Esophagus squamous epithelium (tissue), 5 donors: ENCODE results near the gene MFSD1. TPM values are rescaled to one million over a fixed set of nuclear protein-coding genes. Genes with fewer than 3 reads are reported as not detected.

Experiments used
- DNase-seq: peaks from one replicate; lab custom pipeline; 2025; lab: John Stamatoyannopoulos, UW
- H3K27ac ChIP-seq, 4 donors: fragments of 200-600 bp; sonication (generic); one replicate each; pipeline ENCODE4 v1.5.1; 2016 to 2019; ENCODE audit warnings: mild to moderate bottlenecking in 1 of 4
- H3K27me3 ChIP-seq, 4 donors: fragments of 200-600 bp; sonication (generic); 1 replicate in 3 of 4; 2 replicates in 1 of 4; pipeline versions ENCODE4 v1.5.1 to v1.6.0; 2017 to 2021; ENCODE audit warnings: antibody characterized with exemption in 1 of 4
- H3K36me3 ChIP-seq, 3 donors: fragments of 200-600 bp; sonication (generic); one replicate each; pipeline ENCODE4 v1.5.1; 2016 to 2019
- H3K4me1 ChIP-seq, 3 donors: fragments of 200-600 bp; sonication (generic); one replicate each; pipeline ENCODE4 v1.5.1; 2017 to 2019
- H3K4me3 ChIP-seq, 4 donors: fragments of 200-600 bp; sonication (generic); 1 replicate in 3 of 4; 2 replicates in 1 of 4; pipeline ENCODE4 v1.5.1; 2016 to 2019; ENCODE audit warnings: mild to moderate bottlenecking in 2 of 4, moderate library complexity in 1 of 4
- H3K9me3 ChIP-seq, 3 donors: fragments of 200-600 bp; sonication (generic); one replicate each; pipeline ENCODE4 v1.5.1; 2016 to 2019
- CTCF ChIP-seq, 6 experiments: fragments of 450-650 bp in 4 of 6; fragments of 200-600 bp in 2 of 6; sonication (generic) in 2 of 6; IDR thresholded peaks; one replicate each; pipeline ENCODE4 v1.5.1; 2016 to 2019; ENCODE audit warnings: antibody characterized with exemption in 6 of 6, mild to moderate bottlenecking in 4 of 6, moderate library complexity in 4 of 6
- POLR2A ChIP-seq, 4 donors: fragments of 450-650 bp; IDR thresholded peaks; one replicate each; pipeline ENCODE4 v1.6.1; 2017; ENCODE audit warnings: antibody characterized with exemption in 4 of 4, mild to moderate bottlenecking in 4 of 4, moderate library complexity in 3 of 4
- WGBS, 2 donors: methylation state at CpG; one replicate each; pipeline ENCODE4 v1.1.5; 2018; 5-methylcytosine and 5-hydroxymethylcytosine counted together
- intact Hi-C: fragments of 100-400 bp; cut with DNase I; formaldehyde crosslinking; loops from one replicate; pipeline ENCODE4 v1.15.0; 2022
- total RNA-seq, 4 donors: library from RNA; depleted of rRNA; stranded (reverse); fragments of >200 nt; gene quantifications; one replicate each; pipeline ENCODE4 v1.1.0, GENCODE V29; 2016
- donor health status: DM: yes; HTN: yes; CAD: no.

Gene MFSD1
- total RNA-seq, 4 donors from 2014 or later, result 72.7 to 108 (median 98.2) TPM

- DNase-seq, result no peak
- intact Hi-C loops, result loop anchor here (10.0 kb wide), 1 partner anchor 116 kb away; no protein-coding TSS in a partner anchor
These were observed 20.7 kb upstream of the MFSD1 start for GRCh38 chr3:158781191-158781590.

GRCh38 chr3:158781849-158782248 is 20.0 kb upstream of the MFSD1 start:
- Histone ChIP-seq H3K27me3 (no peaks in the 10 kb centered on the region), H3K36me3 (no peaks in the 10 kb centered on the region), H3K9me3 (no peaks in the 10 kb centered on the region), H3K27ac (no peak overlapping the region), H3K4me3 (no peak overlapping the region), H3K4me1 (peaks cover 0 to 10% (median 0%) of the 10 kb centered on the region in 3 donors)
- intact Hi-C loops, result loop anchor here (10.0 kb wide), 1 partner anchor 117 kb away; no protein-coding TSS in a partner anchor
- DNase-seq, result no peak
- 59 to 90% methylated on average over 1 of the region's 1 CpG for WGBS, 2 donors
- no peak for TF ChIP-seq CTCF (IDR thresholded peaks at IDR 0.05)
- no peak for TF ChIP-seq POLR2A (IDR thresholded peaks at IDR 0.05)

More at GRCh38 chr3:158781191-158781590, 20.7 kb upstream of the MFSD1 start:
- Histone ChIP-seq H3K36me3 (no peaks in the 10 kb centered on the region), H3K27me3 (no peaks in the 10 kb centered on the region), H3K9me3 (no peaks in the 10 kb centered on the region), H3K27ac (no peak overlapping the region), H3K4me3 (no peak overlapping the region), H3K4me1 (peaks cover 0 to 10% (median 0%) of the 10 kb centered on the region in 3 donors)
- WGBS, 2 donors, result 89 to 90% methylated on average over 2 of the region's 2 CpGs
- no peak for TF ChIP-seq CTCF (IDR thresholded peaks at IDR 0.05)
- TF ChIP-seq POLR2A (IDR thresholded peaks at IDR 0.05), result no peak

GRCh38 chr3:158782283-158782989 is 19.4 kb upstream of the MFSD1 start:
- Histone ChIP-seq H3K27me3 (no peaks in the 10 kb centered on the region), H3K36me3 (no peaks in the 10 kb centered on the region), H3K4me1 (peaks cover 0 to 10% (median 0%) of the 10 kb centered on the region in 3 donors), H3K4me3 (no peak overlapping the region), H3K9me3 (no peaks in the 10 kb centered on the region), H3K27ac (no peak overlapping the region)
- intact Hi-C loops, result loop anchor here (10.0 kb wide), 1 partner anchor 118 kb away; no protein-coding TSS in a partner anchor
- DNase-seq, result no peak
- no peak for TF ChIP-seq CTCF (IDR thresholded peaks at IDR 0.05)
- TF ChIP-seq POLR2A (IDR thresholded peaks at IDR 0.05), result no peak
- 46 to 54% methylated on average over 3 of the region's 3 CpGs for WGBS, 2 donors

- no peaks in the 10 kb centered on the region for H3K27me3 ChIP-seq
- H3K36me3 ChIP-seq, result no peaks in the 10 kb centered on the region
- no peak for DNase-seq
- H3K27ac ChIP-seq, result peak overlapping the region in 1 of 4 donors; percentile 4
- WGBS, 2 donors, result 66 to 93% methylated on average over 2 of the region's 2 CpGs
- TF ChIP-seq POLR2A (IDR thresholded peaks at IDR 0.05), result no peak
- TF ChIP-seq CTCF (IDR thresholded peaks at IDR 0.05), result no peak
- H3K4me1 ChIP-seq, result peaks cover 0 to 6% (median 0%) of the 10 kb centered on the region in 3 donors
- H3K9me3 ChIP-seq, result no peaks in the 10 kb centered on the region
- no peak overlapping the region for H3K4me3 ChIP-seq
- intact Hi-C loops, result loop anchor here (10.0 kb wide), 1 partner anchor 118 kb away; no protein-coding TSS in a partner anchor
These were observed 18.8 kb upstream of the MFSD1 start for GRCh38 chr3:158783051-158783450.

- H3K9me3 ChIP-seq, result no peaks in the 10 kb centered on the region
- intact Hi-C loops, result loop anchor here (10.0 kb wide), 1 partner anchor 121 kb away; no protein-coding TSS in a partner anchor
- WGBS, 2 donors, result 80% methylated on average over 3 of the region's 3 CpGs
- TF ChIP-seq CTCF (IDR thresholded peaks at IDR 0.05) (no peak), POLR2A (IDR thresholded peaks at IDR 0.05) (no peak)
- peaks cover 0 to 8% (median 5%) of the 10 kb centered on the region in 3 donors for H3K4me1 ChIP-seq
- H3K36me3 ChIP-seq, result no peaks in the 10 kb centered on the region
- DNase-seq, result no peak
- H3K27me3 ChIP-seq, result no peaks in the 10 kb centered on the region
- H3K27ac ChIP-seq, result no peak overlapping the region
- no peak overlapping the region for H3K4me3 ChIP-seq
These were observed 15.9 kb upstream of the MFSD1 start for GRCh38 chr3:158785972-158786371.
